NT2/D1 (cell line): ENCODE measurements around the gene TBX2.

Experiments
- SUZ12 ChIP-seq: IDR thresholded peaks from 2 replicates; pipeline ENCODE4 v1.6.1; 2011; ENCODE audit not compliant: insufficient read length, insufficient read depth; ENCODE audit errors: extremely low read depth
- YY1 ChIP-seq: IDR thresholded peaks from 2 replicates; pipeline ENCODE4 v1.6.1; 2011; ENCODE audit not compliant: insufficient read length, insufficient read depth

- TF ChIP-seq SUZ12 (no peak), YY1 (no peak)
Observed at GRCh38 chr17:61436273-61436672, 36.6 kb downstream of the TBX2 start.
